ENCODE results near the gene NIPBL. TPM values are rescaled to one million over a fixed set of nuclear protein-coding genes. Genes with fewer than 3 reads are reported as not detected.
"Not testable (repeated sequence)": the region's sequence is repeated elsewhere in the genome, so short reads cannot be mapped to it uniquely, and the experiment has no call there.

NIPBL gene
- total RNA-seq, 1 donor from 2014 or later, result 90.3 TPM

GRCh38 chr5:36908544-36909260 is 32.1 kb downstream of the NIPBL start:
- no peak for DNase-seq

GRCh38 chr5:36915653-36916052 is 39.1 kb downstream of the NIPBL start:
- DNase-seq, result peak; percentile 2

GRCh38 chr5:36916614-36917013 is 40.0 kb downstream of the NIPBL start:
- DNase-seq, result not testable (repeated sequence)

- DNase-seq, result not testable (repeated sequence)
Observed at GRCh38 chr5:36917358-36917757, 40.8 kb downstream of the NIPBL start.

- no peak for DNase-seq
Observed at GRCh38 chr5:36919238-36919637, 42.7 kb downstream of the NIPBL start.

- no peak for DNase-seq
Observed at GRCh38 chr5:36919650-36920049, 43.1 kb downstream of the NIPBL start.

- no peak for DNase-seq
Observed at GRCh38 chr5:36928947-36929346, 52.4 kb downstream of the NIPBL start.

- no peak for DNase-seq
Observed at GRCh38 chr5:36929438-36929837, 52.9 kb downstream of the NIPBL start.

- no peak for DNase-seq
Observed at GRCh38 chr5:36932056-36932455, 55.5 kb downstream of the NIPBL start.

GRCh38 chr5:36932699-36933098 is 56.1 kb downstream of the NIPBL start:
- DNase-seq, result no peak

- DNase-seq, result no peak
Observed at GRCh38 chr5:36934740-36935356, 58.3 kb downstream of the NIPBL start.

GRCh38 chr5:36935805-36936204 is 59.2 kb downstream of the NIPBL start:
- DNase-seq, result no peak

- DNase-seq, result no peak
Observed at GRCh38 chr5:36936309-36936708, 59.7 kb downstream of the NIPBL start.

- DNase-seq, result no peak
Observed at GRCh38 chr5:36938129-36938528, 61.6 kb downstream of the NIPBL start.

- DNase-seq, result no peak
Observed at GRCh38 chr5:36939969-36940858, 63.6 kb downstream of the NIPBL start.

GRCh38 chr5:36943584-36943983 is 67.0 kb downstream of the NIPBL start:
- no peak for DNase-seq

GRCh38 chr5:36944024-36944423 is 67.5 kb downstream of the NIPBL start:
- DNase-seq, result no peak

- peak; percentile 32 for DNase-seq
Observed at GRCh38 chr5:36944607-36945225, 68.1 kb downstream of the NIPBL start.

- DNase-seq, result no peak
Observed at GRCh38 chr5:36945687-36946086, 69.1 kb downstream of the NIPBL start.

- no peak for DNase-seq
Observed at GRCh38 chr5:36946101-36946500, 69.5 kb downstream of the NIPBL start.

- DNase-seq, result no peak
Observed at GRCh38 chr5:36948041-36948440, 71.5 kb downstream of the NIPBL start.

- DNase-seq, result no peak
Observed at GRCh38 chr5:36948650-36949049, 72.1 kb downstream of the NIPBL start.

- no peak for DNase-seq
Observed at GRCh38 chr5:36949593-36949992, 73.0 kb downstream of the NIPBL start.

All from skin of body (tissue), 2 donors.